Caco-2 (cell line): ENCODE measurements around the gene WNT2B. TPM values are rescaled to one million over a fixed set of nuclear protein-coding genes. Genes with fewer than 3 reads are reported as not detected.

Experiments used
- BruUV-seq: library from RNA; stranded (reverse); fragments of 400-500 nt; replicated peaks from 2 replicates; lab custom pipeline; 2021; lab: Mats Ljungman, UMichigan
- CTCF ChIA-PET: fragments of 300-600 bp; sonication (Branson Sonifier 250); formaldehyde crosslinking; loops from one replicate; lab custom pipeline; 2022; ENCODE audit warnings: antibody characterized with exemption; lab: Charles Lee
- POLR2A ChIA-PET: fragments of 300-600 bp; sonication (Branson Sonifier 250); formaldehyde crosslinking; loops from one replicate; lab custom pipeline; 2022; ENCODE audit warnings: antibody characterized with exemption; lab: Charles Lee
- DNase-seq, 2 experiments: peaks; one replicate each; pipeline versions ENCODE4 v3.0.0 to v3.0.0-alpha.2; 2020 to 2022
- H3K27me3 ChIP-seq: replicated peaks from 2 replicates; pipeline ENCODE4 v1.6.0; 2011; ENCODE audit warnings: low read length; ENCODE audit not compliant: control insufficient read depth, insufficient read depth
- H3K36me3 ChIP-seq: 2 replicates; pipeline ENCODE4 v1.5.1; 2011; ENCODE audit warnings: low read length; ENCODE audit not compliant: control insufficient read depth, insufficient read depth
- H3K4me1 ChIP-seq: fragments of 250-450 bp; sonication (Bioruptor Pico); 2 replicates; pipeline ENCODE4 v1.5.1; 2020; ENCODE audit warnings: mild to moderate bottlenecking
- H3K4me3 ChIP-seq: 2 replicates; pipeline ENCODE4 v1.5.1; 2011; ENCODE audit warnings: low read depth, mild to moderate bottlenecking, control low read depth, low read length
- H3K9me3 ChIP-seq: fragments of 250-450 bp; sonication (Bioruptor Pico); 2 replicates; pipeline ENCODE4 v1.5.1; 2020; ENCODE audit warnings: mild to moderate bottlenecking, moderate library complexity
- H3K27ac Mint-ChIP-seq: one replicate; pipeline ENCODE4 v1.8.0; 2022; ENCODE audit warnings: mixed read lengths; ENCODE audit not compliant: unreplicated experiment
- H3K27me3 Mint-ChIP-seq: one replicate; pipeline ENCODE4 v1.8.0; 2022; ENCODE audit warnings: mixed read lengths; ENCODE audit not compliant: insufficient read depth, unreplicated experiment
- H3K36me3 Mint-ChIP-seq: one replicate; pipeline ENCODE4 v1.8.0; 2022; ENCODE audit warnings: mild to moderate bottlenecking, mixed read lengths; ENCODE audit not compliant: insufficient read depth, unreplicated experiment
- H3K4me1 Mint-ChIP-seq: one replicate; pipeline ENCODE4 v1.8.0; 2022; ENCODE audit warnings: low read depth, mixed read lengths; ENCODE audit not compliant: unreplicated experiment
- H3K4me3 Mint-ChIP-seq: one replicate; pipeline ENCODE4 v1.8.0; 2022; ENCODE audit warnings: mild to moderate bottlenecking, moderate library complexity, mixed read lengths; ENCODE audit not compliant: unreplicated experiment
- H3K9me3 Mint-ChIP-seq: one replicate; pipeline ENCODE4 v1.8.0; 2022; ENCODE audit warnings: mixed read lengths; ENCODE audit not compliant: unreplicated experiment
- CTCF ChIP-seq, 2 experiments: fragments of 200-600 bp in 1 of 2; IDR thresholded peaks; 1 replicate in 1 of 2; 2 replicates in 1 of 2; pipeline versions ENCODE4 v1.5.1 to v1.8.0; 2011 to 2022; ENCODE audit warnings: antibody characterized with exemption in 1 of 2, control low read depth in 1 of 2, inconsistent platforms in 1 of 2, low read depth in 1 of 2, low read length in 1 of 2, mild to moderate bottlenecking in 1 of 2, moderate library complexity in 1 of 2; ENCODE audit not compliant: insufficient read depth in 1 of 2, severe bottlenecking in 1 of 2, unreplicated experiment in 1 of 2
- intact Hi-C: fragments of 100-400 bp; cut with micrococcal nuclease; formaldehyde crosslinking; loops from one replicate; pipeline ENCODE4 v1.10.0; 2022; ENCODE audit not compliant: unreplicated experiment
- total RNA-seq: library from RNA; stranded (reverse); gene quantifications from 2 replicates; pipeline ENCODE4 v1.2.3, GENCODE V29; 2022

WNT2B gene
- total RNA-seq, 1 experiment from 2014 or later, result 0.70 TPM

- CTCF ChIA-PET, result no interaction called here
These were observed 23.3 kb downstream of the WNT2B start for GRCh38 chr1:112532064-112532463.

GRCh38 chr1:112533029-112533428 is 24.3 kb downstream of the WNT2B start:
- Mint-ChIP-seq H3K36me3 (no peaks in the 10 kb centered on the region), H3K4me1 (no peaks in the 10 kb centered on the region), H3K27me3 (no peaks in the 10 kb centered on the region), H3K27ac (no peak overlapping the region), H3K4me3 (no peak overlapping the region), H3K9me3 (no peaks in the 10 kb centered on the region)
- POLR2A ChIA-PET, result no interaction called here
- DNase-seq, result no peak
- H3K4me3 ChIP-seq, result no peak overlapping the region
- H3K36me3 ChIP-seq, result no peaks in the 10 kb centered on the region
- CTCF ChIA-PET, result no interaction called here
- no peaks in the 10 kb centered on the region for H3K4me1 ChIP-seq
- no TSS peak for BruUV-seq
- intact Hi-C loops, result no loop called here
- H3K27me3 ChIP-seq, result no peaks in the 10 kb centered on the region
- no peak for TF ChIP-seq CTCF (IDR thresholded peaks at IDR 0.05; ENCODE audit: insufficient read depth in 1 of 2, low read depth in 1 of 2, low read length in 1 of 2, severe bottlenecking in 1 of 2, unreplicated experiment in 1 of 2)
- no peaks in the 10 kb centered on the region for H3K9me3 ChIP-seq

More at GRCh38 chr1:112532064-112532463, 23.3 kb downstream of the WNT2B start:
- no TSS peak for BruUV-seq
- no peaks in the 10 kb centered on the region for H3K36me3 Mint-ChIP-seq
- no peaks in the 10 kb centered on the region for H3K9me3 ChIP-seq
- no peaks in the 10 kb centered on the region for H3K9me3 Mint-ChIP-seq
- TF ChIP-seq CTCF (IDR thresholded peaks at IDR 0.05; ENCODE audit: insufficient read depth in 1 of 2, low read depth in 1 of 2, low read length in 1 of 2, severe bottlenecking in 1 of 2, unreplicated experiment in 1 of 2), result no peak
- no peaks in the 10 kb centered on the region for H3K27me3 ChIP-seq
- H3K4me3 ChIP-seq, result no peak overlapping the region
- no peaks in the 10 kb centered on the region for H3K4me1 Mint-ChIP-seq
- intact Hi-C loops, result no loop called here
- H3K27ac Mint-ChIP-seq, result no peak overlapping the region
- H3K27me3 Mint-ChIP-seq, result no peaks in the 10 kb centered on the region
- POLR2A ChIA-PET, result no interaction called here
- no peaks in the 10 kb centered on the region for H3K36me3 ChIP-seq
- H3K4me3 Mint-ChIP-seq, result no peak overlapping the region
- no peak for DNase-seq
- H3K4me1 ChIP-seq, result no peaks in the 10 kb centered on the region

GRCh38 chr1:112536561-112536960 is 27.8 kb downstream of the WNT2B start:
- Histone ChIP-seq H3K4me3 (no peak overlapping the region), H3K27me3 (no peaks in the 10 kb centered on the region), H3K36me3 (no peaks in the 10 kb centered on the region), H3K4me1 (no peaks in the 10 kb centered on the region), H3K9me3 (no peaks in the 10 kb centered on the region)
- CTCF ChIA-PET, result no interaction called here
- H3K4me3 Mint-ChIP-seq, result no peak overlapping the region
- intact Hi-C loops, result no loop called here
- H3K4me1 Mint-ChIP-seq, result no peaks in the 10 kb centered on the region
- no peak for DNase-seq
- H3K27me3 Mint-ChIP-seq, result no peaks in the 10 kb centered on the region
- H3K36me3 Mint-ChIP-seq, result no peaks in the 10 kb centered on the region
- H3K27ac Mint-ChIP-seq, result no peak overlapping the region
- POLR2A ChIA-PET, result no interaction called here
- TF ChIP-seq CTCF (IDR thresholded peaks at IDR 0.05; ENCODE audit: insufficient read depth in 1 of 2, low read depth in 1 of 2, low read length in 1 of 2, severe bottlenecking in 1 of 2, unreplicated experiment in 1 of 2), result no peak
- no TSS peak for BruUV-seq
- no peaks in the 10 kb centered on the region for H3K9me3 Mint-ChIP-seq
